Endothelial cell of umbilical vein (primary cell): ENCODE measurements around the gene ST6GALNAC3.

Experiments
- CTCF ChIP-seq, 2 donors: IDR thresholded peaks; 1 replicate in 1 of 2; 2 replicates in 1 of 2; pipeline ENCODE4 v1.5.1; 2011; ENCODE audit warnings: low read length in 2 of 2, mild to moderate bottlenecking in 2 of 2, moderate library complexity in 2 of 2, control low read depth in 1 of 2, inconsistent platforms in 1 of 2, low read depth in 1 of 2; ENCODE audit not compliant: insufficient read depth in 1 of 2; ENCODE audit errors: extremely low read depth in 1 of 2
- EZH2 ChIP-seq: IDR thresholded peaks from 2 replicates; pipeline ENCODE4 v1.6.1; 2012; ENCODE audit warnings: borderline replicate concordance, low read depth, mild to moderate bottlenecking, moderate library complexity, low read length, inconsistent platforms; ENCODE audit not compliant: severe bottlenecking
- FOS ChIP-seq: IDR thresholded peaks from 2 replicates; pipeline ENCODE4 v1.6.1; 2011; ENCODE audit warnings: mild to moderate bottlenecking, low read length, moderate library complexity, borderline replicate concordance; ENCODE audit not compliant: insufficient read depth
- GATA2 ChIP-seq: IDR thresholded peaks from 2 replicates; pipeline ENCODE4 v1.7.0; 2011; ENCODE audit warnings: low read depth, mild to moderate bottlenecking, moderate library complexity, mixed read lengths, low read length; ENCODE audit not compliant: insufficient read length, insufficient read depth
- JUN ChIP-seq: IDR thresholded peaks from 2 replicates; pipeline ENCODE4 v1.6.1; 2011; ENCODE audit warnings: borderline replicate concordance, low read depth; ENCODE audit not compliant: insufficient read length, insufficient read depth
- MAX ChIP-seq: IDR thresholded peaks from 2 replicates; pipeline ENCODE4 v1.6.1; 2011; ENCODE audit not compliant: insufficient read depth, insufficient read length
- MYC ChIP-seq: IDR thresholded peaks from one replicate; pipeline ENCODE4 v1.6.1; 2011; ENCODE audit warnings: mild to moderate bottlenecking, low read depth, low read length
- POLR2A ChIP-seq: IDR thresholded peaks from 2 replicates; pipeline ENCODE4 v1.6.1; 2012; ENCODE audit warnings: low read depth, mild to moderate bottlenecking, control low read depth, low read length
- POLR2AphosphoS5 ChIP-seq: IDR thresholded peaks from 2 replicates; pipeline ENCODE4 v1.6.1; 2012; ENCODE audit warnings: low read depth, mild to moderate bottlenecking, control low read depth, low read length, moderate library complexity; ENCODE audit not compliant: insufficient read depth

- TF ChIP-seq POLR2AphosphoS5 (no peak), CTCF (IDR thresholded peaks at IDR 0.05; ENCODE audit: extremely low read depth in 1 of 2, insufficient read depth in 1 of 2, low read depth in 1 of 2, low read length in 2 of 2) (no peak), MAX (no peak), MYC (no peak), POLR2A (no peak), JUN (no peak), EZH2 (no peak), GATA2 (no peak), FOS (no peak)
These were observed 215.7 kb downstream of the ST6GALNAC3 start for GRCh38 chr1:76290271-76290670.
